Measurements from ENCODE around the gene HOMEZ. TPM values are rescaled to one million over a fixed set of nuclear protein-coding genes. Genes with fewer than 3 reads are reported as not detected.
A peak's percentile ranks its signal among the peaks of the same experiment; 100 is the strongest.

HOMEZ gene
- total and polyA plus RNA-seq, 10 of the 15 experiments (the other 5 are each of a cell fraction or from before 2014, with no cell fraction given): 2.6 to 19.3 (median 13.0) TPM

GRCh38 chr14:23320584-23321571 lies 34.9 kb upstream of the HOMEZ start, which contains the start of gene PABPN1 (continued):
- TF ChIP-seq CHD1 (IDR thresholded peaks at IDR 0.05; ENCODE audit: low read depth, low read length) (no peak), CHD2 (IDR thresholded peaks at IDR 0.05; ENCODE audit: borderline replicate concordance, low read depth, low read length) (peak; percentile 96), HCFC1 (IDR thresholded peaks at IDR 0.05; ENCODE audit: low read length) (no peak; the same call in 1 of the 2 replicates), GABPA (IDR thresholded peaks at IDR 0.05; ENCODE audit: low read depth) (peak; percentile 83), MEF2B (IDR thresholded peaks at IDR 0.05; ENCODE audit: partially characterized antibody, poor library complexity, severe bottlenecking) (peak; percentile 41), SUPT20H (IDR thresholded peaks at IDR 0.05; ENCODE audit: borderline replicate concordance, control insufficient read depth, low read depth, low read length) (no peak), ZBED1 (IDR thresholded peaks at IDR 0.05; ENCODE audit: borderline replicate concordance) (no peak; the same call in 1 of the 2 replicates)

DNA sequence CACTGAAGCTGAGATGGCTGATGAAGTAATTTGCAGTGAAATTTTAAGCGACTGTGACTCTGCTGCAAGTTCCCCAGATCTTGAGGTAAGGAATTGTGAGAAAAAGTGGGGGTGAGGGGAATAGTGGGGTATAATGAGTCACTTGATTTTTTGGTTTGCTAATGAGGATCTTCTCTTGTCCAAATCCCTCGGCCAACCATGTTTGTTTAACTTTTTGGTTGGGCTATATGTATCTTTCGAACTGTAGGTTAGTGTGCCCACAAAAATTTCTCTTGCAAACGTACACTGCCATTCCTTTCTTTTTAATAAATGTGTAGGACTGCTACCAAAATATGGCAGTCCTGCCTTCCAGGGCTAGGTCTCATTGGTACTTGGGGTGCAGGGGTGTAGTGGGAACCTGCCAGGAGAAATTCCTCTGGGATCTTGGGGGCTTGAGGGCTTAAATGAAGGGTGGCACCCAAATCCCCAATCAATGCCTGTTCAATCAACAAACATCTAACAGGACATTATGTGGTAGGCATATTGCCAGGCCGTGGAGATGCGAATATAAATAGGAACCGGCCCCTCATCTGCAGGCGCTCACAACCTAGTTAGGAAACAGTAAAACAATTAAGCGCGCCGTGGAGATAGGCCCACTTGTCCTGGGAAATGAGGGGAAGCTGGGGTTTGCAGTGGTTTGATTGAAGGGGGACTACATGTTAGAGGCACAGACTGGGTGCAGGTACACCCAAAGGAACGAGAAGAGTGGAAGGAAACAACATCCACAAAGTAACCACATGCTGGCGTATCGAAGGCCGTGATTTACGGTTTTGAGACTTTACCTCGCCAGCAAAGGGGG lies 34.0 kb upstream of the HOMEZ start:
- DNase-seq (ENCODE audit: low read depth, low spot score) (no peak), FAIRE-seq (no peak), ATAC-seq (no peak)
- ChIA-PET RAD21 (ENCODE audit: unreplicated experiment) (interaction anchor here (1.7 to 4.1 kb wide), 5 partner anchors 16 to 225 kb away, joined by 5 to 103 read pairs (median 9); partner anchors contain the start of genes ACIN1, BCL2L2, C14orf119 and HOMEZ), CTCF (interaction anchor here (0.6 to 7.2 kb wide), 14 partner anchors 9 to 390 kb away, joined by 3 to 77 read pairs (median 6); partner anchors contain the start of genes ACIN1, BCL2L2, C14orf119 and HOMEZ), POLR2A (interaction anchor here (0.6 to 6.3 kb wide), 14 partner anchors 10 to 827 kb away, joined by 3 to 98 read pairs (median 4); partner anchors contain the start of genes ACIN1, BCL2L2, C14orf119 and HOMEZ), SMC1A (ENCODE audit: uncharacterized antibody, unreplicated experiment) (interaction anchor here (0.9 to 4.5 kb wide), 9 partner anchors 10 to 249 kb away, joined by 4 to 48 read pairs (median 10); partner anchors contain the start of genes BCL2L2 and PPP1R3E)
- peak overlapping the region; percentile 99 for H3K4me2 ChIP-seq (ENCODE audit: control insufficient read depth, insufficient read depth)
- peak overlapping the region; percentile 82 for H3K27ac ChIP-seq (ENCODE audit: control insufficient read depth, insufficient read depth)
- intact Hi-C loops (cut with micrococcal nuclease; ENCODE audit: unreplicated experiment): loop anchor here (5.0 kb wide), 2 partner anchors 147 to 237 kb away; partner anchors contain the start of genes NGDN and THTPA
- no peaks in the 10 kb centered on the region for H3K9me3 ChIP-seq (replicated peaks; ENCODE audit: control insufficient read depth, insufficient read depth, low read length)
- H3K36me3 ChIP-seq (ENCODE audit: control insufficient read depth in 2 of 2, insufficient read depth in 2 of 2, low read length in 1 of 2): peaks cover 8 to 20% of the 10 kb centered on the region in 2 experiments
- H3K4me3 ChIP-seq: peak overlapping the region; percentile 79
- no peaks in the 10 kb centered on the region for H3K27me3 ChIP-seq (replicated peaks in 1 of 2; ENCODE audit: control insufficient read depth in 2 of 2, insufficient read depth in 2 of 2, low read length in 1 of 2)
- in situ Hi-C loops (cut with MboI): loop anchor here (5.0 to 25.0 kb wide), 2 partner anchors 237 to 792 kb away; partner anchors contain the start of genes DCAF11, NRL and THTPA
- H4K20me1 ChIP-seq (ENCODE audit: control insufficient read depth, insufficient read depth): no peaks in the 10 kb centered on the region; the same call in 1 of the 2 replicates
- 95% methylated on average over 17 of the region's 17 CpGs for WGBS (ENCODE audit: insufficient coverage, insufficient replicate concordance, low lambda C conversion rate, missing lambda C conversion rate)
- TSS peak; percentile 97 for BruUV-seq (replicated peaks)
- peak overlapping the region; percentile 69 for H3K9ac ChIP-seq (ENCODE audit: control insufficient read depth, insufficient read depth, low read length)
- H2AFZ ChIP-seq (ENCODE audit: control insufficient read depth, low read depth, low read length): peak overlapping the region; percentile 79
- H3K79me2 ChIP-seq (ENCODE audit: control insufficient read depth, insufficient read depth, low read length): peaks cover 23% of the 10 kb centered on the region
- H3K4me1 ChIP-seq (ENCODE audit: control insufficient read depth, insufficient read depth, low read length): peaks cover 13% of the 10 kb centered on the region
- TF ChIP-seq MLLT1 (IDR thresholded peaks at IDR 0.05) (peak; percentile 99), NFIC (IDR thresholded peaks at IDR 0.05; ENCODE audit: low read depth, low read length) (0 out of 2 replicates have a peak, but pooled peaks have one; percentile 39)
- TF ChIP-seq, protein P1, sequence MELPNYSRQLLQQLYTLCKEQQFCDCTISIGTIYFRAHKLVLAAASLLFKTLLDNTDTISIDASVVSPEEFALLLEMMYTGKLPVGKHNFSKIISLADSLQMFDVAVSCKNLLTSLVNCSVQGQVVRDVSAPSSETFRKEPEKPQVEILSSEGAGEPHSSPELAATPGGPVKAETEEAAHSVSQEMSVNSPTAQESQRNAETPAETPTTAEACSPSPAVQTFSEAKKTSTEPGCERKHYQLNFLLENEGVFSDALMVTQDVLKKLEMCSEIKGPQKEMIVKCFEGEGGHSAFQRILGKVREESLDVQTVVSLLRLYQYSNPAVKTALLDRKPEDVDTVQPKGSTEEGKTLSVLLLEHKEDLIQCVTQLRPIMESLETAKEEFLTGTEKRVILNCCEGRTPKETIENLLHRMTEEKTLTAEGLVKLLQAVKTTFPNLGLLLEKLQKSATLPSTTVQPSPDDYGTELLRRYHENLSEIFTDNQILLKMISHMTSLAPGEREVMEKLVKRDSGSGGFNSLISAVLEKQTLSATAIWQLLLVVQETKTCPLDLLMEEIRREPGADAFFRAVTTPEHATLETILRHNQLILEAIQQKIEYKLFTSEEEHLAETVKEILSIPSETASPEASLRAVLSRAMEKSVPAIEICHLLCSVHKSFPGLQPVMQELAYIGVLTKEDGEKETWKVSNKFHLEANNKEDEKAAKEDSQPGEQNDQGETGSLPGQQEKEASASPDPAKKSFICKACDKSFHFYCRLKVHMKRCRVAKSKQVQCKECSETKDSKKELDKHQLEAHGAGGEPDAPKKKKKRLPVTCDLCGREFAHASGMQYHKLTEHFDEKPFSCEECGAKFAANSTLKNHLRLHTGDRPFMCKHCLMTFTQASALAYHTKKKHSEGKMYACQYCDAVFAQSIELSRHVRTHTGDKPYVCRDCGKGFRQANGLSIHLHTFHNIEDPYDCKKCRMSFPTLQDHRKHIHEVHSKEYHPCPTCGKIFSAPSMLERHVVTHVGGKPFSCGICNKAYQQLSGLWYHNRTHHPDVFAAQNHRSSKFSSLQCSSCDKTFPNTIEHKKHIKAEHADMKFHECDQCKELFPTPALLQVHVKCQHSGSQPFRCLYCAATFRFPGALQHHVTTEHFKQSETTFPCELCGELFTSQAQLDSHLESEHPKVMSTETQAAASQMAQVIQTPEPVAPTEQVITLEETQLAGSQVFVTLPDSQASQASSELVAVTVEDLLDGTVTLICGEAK (IDR thresholded peaks at IDR 0.05; ENCODE audit: borderline replicate concordance): peak; percentile 4; the same call in 1 of the 2 replicates

Measured in GM12878 (cell line).